H1 (cell line): Measurements from ENCODE around the gene FSTL4.

ENCODE experiments used
- CEBPB ChIP-seq: IDR thresholded peaks from 2 replicates; pipeline ENCODE4 v1.6.1; 2012; ENCODE audit warnings: low read depth, low read length
- JUND ChIP-seq: IDR thresholded peaks from 2 replicates; pipeline ENCODE4 v1.6.1; 2011; ENCODE audit warnings: mild to moderate bottlenecking, improper control_type of control experiment, low read length
- RAD21 ChIP-seq, 2 experiments: IDR thresholded peaks in 1 of 2; conservative IDR thresholded peaks in 1 of 2; 2 replicates each; pipeline ENCODE4 v1.6.1; 2011; ENCODE audit warnings: low read depth in 2 of 2, low read length in 2 of 2, improper control_type of control experiment in 1 of 2, inconsistent platforms in 1 of 2, mild to moderate bottlenecking in 1 of 2, moderate library complexity in 1 of 2
- RNF2 ChIP-seq: fragments of 200-900, 300-1000 bp; sonication (generic); IDR thresholded peaks from 2 replicates; pipeline ENCODE4 v1.7.1; 2016; ENCODE audit warnings: borderline replicate concordance, low read depth, mild to moderate bottlenecking, antibody characterized with exemption, low read length; ENCODE audit not compliant: poor library complexity, severe bottlenecking; ENCODE audit errors: missing control alignments
- SUZ12 ChIP-seq: fragments of 200-600 bp; sonication (generic); IDR thresholded peaks from 2 replicates; pipeline ENCODE4 v1.6.1; 2012; ENCODE audit warnings: mild to moderate bottlenecking, inconsistent platforms, low read length, moderate library complexity, mixed read lengths
- ZNF274 ChIP-seq: IDR thresholded peaks from 2 replicates; pipeline ENCODE4 v1.7.0; 2012; ENCODE audit warnings: low read length, borderline replicate concordance; ENCODE audit errors: extremely low read depth
- TF ChIP-seq, protein P1 (sequence below), 3 experiments: IDR thresholded peaks; 1 replicate in 2 of 3; 2 replicates in 1 of 3; pipeline versions ENCODE4 v1.5.1 to v1.6.1; 2011; ENCODE audit warnings: low read length in 3 of 3, mild to moderate bottlenecking in 3 of 3, inconsistent platforms in 2 of 3, low read depth in 1 of 3, moderate library complexity in 1 of 3; ENCODE audit not compliant: insufficient read depth in 1 of 3; ENCODE audit errors: control extremely low read depth in 1 of 3

DNA sequence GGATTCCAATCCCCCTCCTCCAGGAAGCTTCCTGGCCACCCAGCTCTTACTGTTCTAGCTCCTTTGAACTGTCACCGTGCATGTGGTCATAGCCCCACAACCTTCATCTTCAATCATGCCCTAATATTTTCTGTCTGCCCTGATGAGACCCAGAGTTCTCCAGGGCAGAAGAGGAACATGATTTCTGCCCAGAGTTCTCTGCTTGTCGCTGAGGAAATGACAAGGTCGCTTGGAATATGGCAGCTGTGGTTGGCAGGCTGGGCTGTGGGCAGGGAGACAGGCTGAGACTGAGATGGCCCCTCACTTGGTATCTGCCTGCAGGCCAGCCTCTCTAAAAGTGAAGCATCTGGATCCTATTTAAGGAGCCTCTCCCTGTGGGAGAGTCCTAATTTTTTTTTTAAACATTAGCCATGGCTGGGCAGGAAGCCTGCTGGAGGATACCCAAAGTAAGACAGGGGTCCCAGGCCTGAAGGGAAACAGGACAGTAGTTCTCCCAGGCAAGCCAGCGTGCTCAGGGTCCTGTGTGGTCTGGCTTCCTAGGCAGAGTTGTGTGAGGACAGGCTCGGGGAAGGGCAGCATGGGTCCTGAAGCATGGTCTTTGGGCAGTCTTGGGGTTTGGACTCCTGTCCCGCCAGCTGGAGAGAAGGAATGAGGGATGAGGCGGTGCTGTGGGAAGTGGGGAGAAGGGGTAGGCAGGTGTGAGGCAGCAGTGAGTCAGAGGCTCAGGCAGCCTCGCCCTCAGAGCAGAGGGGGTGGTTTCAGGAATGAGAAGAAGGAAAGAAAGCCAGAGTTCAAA, 242.1 kb downstream of the FSTL4 start:
- TF ChIP-seq SUZ12 = no peak
- TF ChIP-seq, protein P1, sequence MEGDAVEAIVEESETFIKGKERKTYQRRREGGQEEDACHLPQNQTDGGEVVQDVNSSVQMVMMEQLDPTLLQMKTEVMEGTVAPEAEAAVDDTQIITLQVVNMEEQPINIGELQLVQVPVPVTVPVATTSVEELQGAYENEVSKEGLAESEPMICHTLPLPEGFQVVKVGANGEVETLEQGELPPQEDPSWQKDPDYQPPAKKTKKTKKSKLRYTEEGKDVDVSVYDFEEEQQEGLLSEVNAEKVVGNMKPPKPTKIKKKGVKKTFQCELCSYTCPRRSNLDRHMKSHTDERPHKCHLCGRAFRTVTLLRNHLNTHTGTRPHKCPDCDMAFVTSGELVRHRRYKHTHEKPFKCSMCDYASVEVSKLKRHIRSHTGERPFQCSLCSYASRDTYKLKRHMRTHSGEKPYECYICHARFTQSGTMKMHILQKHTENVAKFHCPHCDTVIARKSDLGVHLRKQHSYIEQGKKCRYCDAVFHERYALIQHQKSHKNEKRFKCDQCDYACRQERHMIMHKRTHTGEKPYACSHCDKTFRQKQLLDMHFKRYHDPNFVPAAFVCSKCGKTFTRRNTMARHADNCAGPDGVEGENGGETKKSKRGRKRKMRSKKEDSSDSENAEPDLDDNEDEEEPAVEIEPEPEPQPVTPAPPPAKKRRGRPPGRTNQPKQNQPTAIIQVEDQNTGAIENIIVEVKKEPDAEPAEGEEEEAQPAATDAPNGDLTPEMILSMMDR (IDR thresholded peaks at IDR 0.05; ENCODE audit: control extremely low read depth in 1 of 3, insufficient read depth in 1 of 3, low read depth in 1 of 3, low read length in 3 of 3) = no peak
- TF ChIP-seq ZNF274 = no peak
- no peak for TF ChIP-seq RAD21 (IDR thresholded peaks at IDR 0.05 in 1 of 2, conservative IDR thresholded peaks at IDR 0.05 in 1 of 2; ENCODE audit: low read depth in 2 of 2, low read length in 2 of 2)
- no peak for TF ChIP-seq RNF2
- TF ChIP-seq JUND = no peak
- no peak for TF ChIP-seq CEBPB
